NOMO-1 treated with DMSO at 0.1 percent for 48 hours (cell line): ENCODE data around the gene PHLDB1.
A peak's percentile ranks its signal among the peaks of the same experiment; 100 is the strongest.
"Not testable (repeated sequence)": the region's sequence is repeated elsewhere in the genome, so short reads cannot be mapped to it uniquely, and the experiment has no call there.

Source experiments
- DNase-seq: peaks from one replicate; lab custom pipeline; 2025; ENCODE audit not compliant: unreplicated experiment; lab: John Stamatoyannopoulos, UW

The PHLDB1 gene

GRCh38 chr11:118607401-118608359 lies at the start of gene PHLDB1:
PHLDB1 (plus strand) TSS chr11:118607615; CDS start chr11:118613837, 6,222 bp downstream.
- DNase-seq: no peak

- no peak for DNase-seq
Observed at GRCh38 chr11:118560806-118561205, 46.6 kb upstream of the PHLDB1 start.

- no peak for DNase-seq
Observed at GRCh38 chr11:118565051-118565450, 42.4 kb upstream of the PHLDB1 start.

DNA sequence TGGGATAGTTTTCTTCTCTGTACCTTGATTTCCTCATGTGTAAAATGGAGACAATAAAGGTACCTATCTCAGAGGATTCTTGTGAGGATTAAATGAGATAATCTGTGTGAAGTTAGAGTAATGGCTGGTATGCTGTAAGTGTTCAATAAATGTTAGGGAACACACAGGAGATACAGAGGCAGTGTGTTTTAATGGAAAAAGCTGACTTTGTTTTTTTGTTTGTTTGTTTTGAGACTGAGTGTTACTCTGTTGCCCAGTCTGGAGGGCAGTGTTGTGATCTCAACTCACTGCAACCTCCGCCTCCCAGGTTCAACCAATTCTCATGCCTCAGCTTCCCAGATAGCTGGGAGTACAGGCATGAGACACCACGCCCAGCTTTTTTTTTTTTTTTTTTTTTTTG lies 37.7 kb upstream of the PHLDB1 start:
- DNase-seq: no peak

DNA sequence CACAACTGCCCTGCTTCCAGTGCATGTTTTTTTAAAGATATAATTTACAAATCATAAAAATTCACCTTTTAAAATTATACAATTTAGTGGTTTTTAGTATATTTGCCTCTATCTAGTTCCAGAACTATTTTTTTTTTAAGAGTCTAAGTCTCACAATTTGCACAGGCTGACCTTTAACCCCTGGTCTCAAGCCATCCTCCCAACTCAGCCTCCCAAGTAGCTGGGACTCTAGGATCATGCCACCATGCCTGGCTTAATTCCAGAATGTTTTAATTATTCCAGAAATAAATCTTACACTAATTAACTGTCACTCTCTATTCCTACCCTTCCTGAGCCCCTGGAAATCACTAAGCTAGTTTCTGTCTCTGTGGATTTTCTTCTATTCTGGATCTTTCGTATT lies 36.6 kb upstream of the PHLDB1 start:
- DNase-seq: no peak

GRCh38 chr11:118571701-118572060 lies 35.7 kb upstream of the PHLDB1 start:
- not testable (repeated sequence) for DNase-seq

DNA sequence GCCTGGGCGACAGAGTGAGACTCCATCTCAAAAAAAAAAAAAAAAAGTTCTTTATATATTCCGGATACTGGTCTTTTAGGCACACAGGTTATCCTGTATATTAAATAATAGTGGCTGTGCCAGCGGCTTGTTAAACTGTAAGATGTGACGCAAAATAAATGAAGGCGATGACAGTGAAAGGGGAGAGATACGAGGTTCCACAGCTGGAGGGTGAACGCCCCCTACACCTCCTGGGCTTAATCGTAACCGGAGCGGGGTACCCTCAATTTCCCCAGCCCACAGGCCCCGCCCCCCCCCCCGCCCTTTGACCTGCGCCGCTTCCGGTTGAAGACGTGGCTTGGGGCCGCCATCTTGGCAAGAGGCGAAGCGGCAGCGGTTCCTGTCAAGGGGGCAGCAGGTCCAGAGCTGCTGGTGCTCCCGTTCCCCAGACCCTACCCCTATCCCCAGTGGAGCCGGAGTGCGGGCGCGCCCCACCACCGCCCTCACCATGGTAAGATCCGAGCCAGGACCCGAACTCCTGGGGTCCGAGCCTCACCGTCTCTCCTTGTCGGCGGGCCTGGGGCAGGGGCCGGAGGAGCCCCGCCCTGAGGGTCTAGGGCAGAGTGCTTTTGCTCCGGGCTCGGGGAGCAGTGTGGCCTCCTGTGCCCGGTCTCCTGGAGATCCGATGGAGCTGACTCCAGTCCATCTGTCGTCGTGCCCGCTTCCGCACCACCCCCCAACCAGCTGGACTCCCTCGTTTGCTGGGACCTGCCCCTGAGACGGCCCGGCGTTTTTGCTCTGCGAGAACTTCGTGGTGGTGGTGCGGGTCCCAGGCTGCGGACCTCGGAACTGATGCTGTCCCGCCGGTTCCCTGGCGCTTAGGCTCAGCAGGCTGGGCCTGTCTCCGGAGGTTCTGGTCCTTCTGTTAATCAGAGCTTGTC lies 35.1 kb upstream of the PHLDB1 start, which contains the start of gene ARCN1:
ARCN1 (plus strand) TSS at position 349 of the 920 bp plus-strand sequence; CDS start at position 488, 139 bp downstream.
- DNase-seq: peak; percentile 62

DNA sequence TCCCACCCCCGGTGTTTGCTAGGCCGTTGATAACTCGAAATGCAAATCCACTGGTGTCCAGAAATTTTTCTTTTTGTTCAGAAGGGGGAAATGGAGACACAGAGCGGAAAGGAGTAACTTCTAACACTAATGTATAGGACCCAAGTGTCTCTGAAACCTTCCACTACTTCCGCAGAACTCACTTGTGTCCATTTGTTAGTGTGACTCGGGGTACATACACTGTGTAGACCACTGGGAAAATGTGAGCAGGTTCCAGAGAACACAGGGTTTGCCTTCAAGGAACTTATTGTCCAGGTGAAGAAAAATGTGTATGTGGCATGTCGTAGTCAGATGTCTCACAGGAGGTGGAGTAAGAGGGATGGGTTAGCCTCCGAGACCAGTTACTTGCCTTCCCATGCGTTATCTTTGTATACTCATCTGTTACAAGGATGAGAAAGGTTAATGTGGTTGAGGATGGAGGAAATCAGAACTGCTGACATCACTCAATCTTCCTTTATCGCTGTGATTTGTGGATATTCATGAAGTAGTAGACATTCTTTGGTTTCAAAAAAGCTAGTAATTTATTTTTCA lies 34.3 kb upstream of the PHLDB1 start:
- DNase-seq: peak; percentile 21

DNA sequence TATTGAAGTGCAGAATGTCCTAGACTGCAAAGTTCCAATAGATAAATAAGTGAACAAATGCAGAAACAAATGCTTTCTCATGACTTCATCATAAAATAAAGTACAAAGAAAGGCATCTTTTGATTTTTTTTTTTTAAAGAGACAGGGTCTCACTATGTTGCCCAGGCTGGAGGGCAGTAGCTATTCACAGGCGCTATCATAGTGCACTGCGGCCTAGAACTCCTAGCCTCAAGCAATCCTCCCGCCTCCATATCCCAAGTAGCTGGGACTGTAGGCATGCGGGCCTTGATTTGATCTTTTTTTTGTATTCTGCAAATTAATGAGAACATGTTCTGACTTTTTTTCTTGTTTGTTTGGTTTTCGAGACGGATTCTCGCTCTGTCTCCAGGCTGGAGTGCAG lies 32.8 kb upstream of the PHLDB1 start:
- no peak for DNase-seq

- not testable (repeated sequence) for DNase-seq
Observed at GRCh38 chr11:118577995-118578394, 29.4 kb upstream of the PHLDB1 start.

DNA sequence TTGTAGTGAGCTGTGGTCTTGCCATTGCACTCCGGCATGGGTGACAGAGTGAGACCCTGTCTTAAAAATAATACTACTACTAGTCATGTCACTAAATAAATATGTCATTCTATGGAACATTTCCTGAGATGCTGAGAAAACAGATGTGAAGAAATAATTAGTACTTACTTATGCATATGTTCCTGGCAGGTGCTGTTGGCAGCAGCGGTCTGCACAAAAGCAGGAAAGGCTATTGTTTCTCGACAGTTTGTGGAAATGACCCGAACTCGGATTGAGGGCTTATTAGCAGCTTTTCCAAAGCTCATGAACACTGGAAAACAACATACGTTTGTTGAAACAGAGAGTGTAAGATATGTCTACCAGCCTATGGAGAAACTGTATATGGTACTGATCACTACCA lies 26.4 kb upstream of the PHLDB1 start:
- no peak for DNase-seq

- no peak for DNase-seq
Observed at GRCh38 chr11:118587952-118588351, 19.5 kb upstream of the PHLDB1 start.

- no peak for DNase-seq
Observed at GRCh38 chr11:118592616-118593367, 14.6 kb upstream of the PHLDB1 start.

- peak; percentile 22 for DNase-seq
Observed at GRCh38 chr11:118594984-118595383, 12.4 kb upstream of the PHLDB1 start.

- DNase-seq: peak; percentile 81
Observed at GRCh38 chr11:118596224-118597146, 10.9 kb upstream of the PHLDB1 start.

DNA sequence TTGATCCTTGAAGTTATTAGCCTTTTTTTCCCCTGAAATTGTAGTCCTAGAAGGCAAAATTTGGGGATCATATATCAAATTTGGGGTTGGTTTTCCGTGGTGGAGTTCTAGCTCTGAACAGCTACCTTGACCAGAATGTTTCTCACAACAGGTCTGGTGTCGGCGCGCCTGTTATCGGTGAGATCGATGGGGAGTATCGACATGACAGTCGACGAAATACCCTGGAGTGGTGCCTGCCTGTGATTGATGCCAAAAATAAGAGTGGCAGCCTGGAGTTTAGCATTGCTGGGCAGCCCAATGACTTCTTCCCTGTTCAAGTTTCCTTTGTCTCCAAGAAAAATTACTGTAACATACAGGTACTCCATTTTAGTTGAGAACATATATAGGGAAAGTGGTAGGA lies 9.9 kb upstream of the PHLDB1 start:
- no peak for DNase-seq

GRCh38 chr11:118602331-118602730 lies 5.1 kb upstream of the PHLDB1 start:
- DNase-seq: no peak

DNA sequence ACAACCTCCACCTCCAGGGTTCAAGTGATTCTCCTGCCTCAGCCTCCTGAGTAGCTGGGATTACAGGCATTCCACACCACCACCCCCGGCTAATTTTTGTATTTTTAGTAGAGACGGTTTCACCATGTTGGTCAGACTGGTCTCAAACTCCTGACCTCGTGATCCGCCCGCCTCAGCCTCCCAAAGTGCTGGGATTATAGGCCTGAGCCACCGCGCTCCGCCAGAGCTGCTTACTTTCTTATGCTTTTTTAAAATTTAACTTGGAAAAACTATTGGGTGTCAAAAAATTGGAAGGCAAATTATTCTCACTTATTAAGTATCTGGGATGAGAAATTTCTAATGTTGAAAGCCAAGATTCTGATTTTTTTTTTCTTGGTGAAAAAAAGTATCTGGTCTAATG lies 3.7 kb upstream of the PHLDB1 start:
- DNase-seq: not testable (repeated sequence)

DNA sequence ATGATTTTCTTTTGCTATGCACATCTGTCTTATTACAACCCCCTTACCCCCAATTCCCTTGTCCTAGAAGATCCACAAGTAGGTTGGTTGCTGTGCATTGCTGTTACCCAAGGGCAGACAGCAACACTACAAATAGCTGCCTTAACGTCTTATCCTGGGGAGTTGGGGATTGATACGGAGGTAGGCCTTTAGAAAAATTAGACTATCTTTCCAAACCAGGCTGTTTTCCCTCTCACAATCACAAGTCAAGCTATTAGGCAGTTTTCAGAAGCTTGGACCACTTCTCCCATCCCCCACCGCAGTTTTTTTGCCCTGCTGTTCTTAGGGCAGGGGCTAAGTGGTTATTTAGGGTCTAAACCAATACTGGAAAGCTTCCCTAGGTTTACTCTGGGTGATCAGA lies 2.8 kb upstream of the PHLDB1 start:
- no peak for DNase-seq
